ENCODE measurements around the gene KCTD6.

Gene KCTD6

GRCh38 chr3:58491506-58492402 is at the start of gene KCTD6:
Gene KCTD6, plus strand, starts transcription at chr3:58492096. Its CDS starts 6,660 bp downstream, at chr3:58498756.
- DNase-seq, result peak; percentile 90

- no peak for DNase-seq
Observed at GRCh38 chr3:58452176-58452575, 39.7 kb upstream of the KCTD6 start.

- DNase-seq, result no peak
Observed at GRCh38 chr3:58459160-58459559, 32.7 kb upstream of the KCTD6 start.

- no peak for DNase-seq
Observed at GRCh38 chr3:58462829-58463180, 29.1 kb upstream of the KCTD6 start.

GRCh38 chr3:58463181-58463941 is 28.5 kb upstream of the KCTD6 start:
- DNase-seq, result peak; percentile 64

GRCh38 chr3:58463942-58464271 is 28.0 kb upstream of the KCTD6 start:
- DNase-seq, result no peak

GRCh38 chr3:58464866-58465265 is 27.0 kb upstream of the KCTD6 start:
- DNase-seq, result no peak

GRCh38 chr3:58466899-58467563 is 24.9 kb upstream of the KCTD6 start:
- no peak for DNase-seq

- DNase-seq, result no peak
Observed at GRCh38 chr3:58469096-58469495, 22.8 kb upstream of the KCTD6 start.

- DNase-seq, result no peak
Observed at GRCh38 chr3:58470363-58471024, 21.4 kb upstream of the KCTD6 start.

- no peak for DNase-seq
Observed at GRCh38 chr3:58471025-58471887, 20.6 kb upstream of the KCTD6 start.

- DNase-seq, result no peak
Observed at GRCh38 chr3:58473275-58473674, 18.6 kb upstream of the KCTD6 start.

GRCh38 chr3:58474348-58474911 is 17.5 kb upstream of the KCTD6 start:
- DNase-seq, result no peak

GRCh38 chr3:58474967-58475578 is 16.8 kb upstream of the KCTD6 start:
- DNase-seq, result no peak

- no peak for DNase-seq
Observed at GRCh38 chr3:58478781-58479180, 13.1 kb upstream of the KCTD6 start.

- DNase-seq, result no peak
Observed at GRCh38 chr3:58480309-58480708, 11.6 kb upstream of the KCTD6 start.

GRCh38 chr3:58482917-58483636 is 8.8 kb upstream of the KCTD6 start:
- DNase-seq, result no peak

- no peak for DNase-seq
Observed at GRCh38 chr3:58484045-58484721, 7.7 kb upstream of the KCTD6 start.

GRCh38 chr3:58484722-58485069 is 7.2 kb upstream of the KCTD6 start:
- DNase-seq, result no peak

- DNase-seq, result no peak
Observed at GRCh38 chr3:58485801-58486435, 6.0 kb upstream of the KCTD6 start.
